Lower leg skin (tissue), 4 donors: ENCODE measurements around the gene LRTM1. TPM values are rescaled to one million over a fixed set of nuclear protein-coding genes. Genes with fewer than 3 reads are reported as not detected.

Experiments used
- DNase-seq, 2 donors: peaks; one replicate each; pipeline ENCODE4 v3.0.0-alpha.2; 2019; ENCODE audit warnings: low spot score in 2 of 2
- H3K4me3 ChIP-seq: fragments of 200-600 bp; sonication (generic); 2 replicates; pipeline ENCODE4 v1.5.1; 2017; ENCODE audit warnings: mild to moderate bottlenecking, low read depth; ENCODE audit not compliant: poor library complexity, severe bottlenecking
- CTCF ChIP-seq, 3 donors: fragments of 450-650 bp; IDR thresholded peaks; one replicate each; pipeline ENCODE4 v1.5.1; 2016; ENCODE audit warnings: antibody characterized with exemption in 3 of 3, mild to moderate bottlenecking in 3 of 3, moderate library complexity in 2 of 3
- POLR2A ChIP-seq, 2 donors: fragments of 450-650 bp; IDR thresholded peaks; one replicate each; pipeline ENCODE4 v1.6.1; 2016 to 2017; ENCODE audit warnings: antibody characterized with exemption in 2 of 2, mild to moderate bottlenecking in 1 of 2, moderate library complexity in 1 of 2
- WGBS, 2 donors: methylation state at CpG; one replicate each; pipeline ENCODE4 v1.1.5; 2018; 5-methylcytosine and 5-hydroxymethylcytosine counted together
- intact Hi-C: fragments of 100-400 bp; cut with DNase I; formaldehyde crosslinking; loops from one replicate; pipeline ENCODE4 v1.15.0; 2023; ENCODE audit warnings: low total_unique reads
- total RNA-seq, 4 donors: library from RNA; depleted of rRNA; stranded (reverse); fragments of >200 nt; gene quantifications; one replicate each; pipeline ENCODE4 v1.1.0, GENCODE V29; 2016

Gene LRTM1
- total RNA-seq, 4 donors from 2014 or later, result not detected

- 63 to 77% methylated on average over 4 of the region's 4 CpGs for WGBS, 2 donors
- DNase-seq, result no peak
- intact Hi-C loops, result no loop called here
- no peak overlapping the region for H3K4me3 ChIP-seq
- no peak for TF ChIP-seq CTCF (IDR thresholded peaks at IDR 0.05)
- no peak for TF ChIP-seq POLR2A (IDR thresholded peaks at IDR 0.05)
These were observed 10.0 kb downstream of the LRTM1 start for GRCh38 chr3:54917862-54918261.

DNA sequence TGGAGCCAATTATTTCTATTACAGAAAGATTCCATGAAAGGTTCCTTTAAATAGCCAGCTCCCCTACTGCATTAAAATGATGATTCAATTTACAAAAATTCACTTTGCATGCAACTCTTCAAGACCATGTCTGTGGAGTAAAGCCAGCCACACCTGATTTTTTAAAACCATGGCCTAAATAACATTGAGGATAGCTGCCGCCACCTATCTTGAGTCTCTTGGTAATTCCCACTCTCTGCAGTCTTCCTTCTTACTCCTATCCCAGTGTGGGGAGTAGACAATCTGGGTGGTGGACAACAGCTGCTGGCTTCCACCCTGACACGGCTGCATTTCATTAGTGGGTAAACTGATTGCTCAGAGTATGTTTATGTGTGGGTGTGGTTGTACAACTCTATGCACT is 10.7 kb downstream of the LRTM1 start:
- no peak for DNase-seq
- H3K4me3 ChIP-seq, result no peak overlapping the region
- WGBS, 2 donors, result 36 to 65% methylated on average over 2 of the region's 2 CpGs
- intact Hi-C loops, result no loop called here
- no peak for TF ChIP-seq POLR2A (IDR thresholded peaks at IDR 0.05)
- TF ChIP-seq CTCF (IDR thresholded peaks at IDR 0.05), result no peak

DNA sequence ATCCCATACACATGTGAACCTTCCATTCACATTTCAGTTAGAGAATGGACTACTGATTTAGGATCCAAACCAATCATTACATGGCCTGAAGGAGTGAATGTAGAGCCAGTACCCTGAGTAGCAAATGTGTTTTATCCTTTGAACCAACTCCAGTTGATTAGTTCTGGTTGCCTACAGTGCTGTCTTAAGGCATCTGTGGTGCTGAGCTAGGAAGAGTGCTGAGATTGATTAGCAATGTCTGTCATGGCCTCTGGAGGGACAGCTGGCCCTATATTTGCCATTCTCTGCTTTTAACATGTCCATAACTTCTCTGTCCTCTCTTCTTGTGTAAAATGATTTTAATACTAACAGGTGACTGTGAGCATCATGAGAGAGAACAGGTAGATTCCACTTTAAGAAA is 11.1 kb downstream of the LRTM1 start:
- no peak overlapping the region for H3K4me3 ChIP-seq
- DNase-seq, result no peak
- intact Hi-C loops, result no loop called here
- TF ChIP-seq CTCF (IDR thresholded peaks at IDR 0.05) (no peak), POLR2A (IDR thresholded peaks at IDR 0.05) (no peak)

DNA sequence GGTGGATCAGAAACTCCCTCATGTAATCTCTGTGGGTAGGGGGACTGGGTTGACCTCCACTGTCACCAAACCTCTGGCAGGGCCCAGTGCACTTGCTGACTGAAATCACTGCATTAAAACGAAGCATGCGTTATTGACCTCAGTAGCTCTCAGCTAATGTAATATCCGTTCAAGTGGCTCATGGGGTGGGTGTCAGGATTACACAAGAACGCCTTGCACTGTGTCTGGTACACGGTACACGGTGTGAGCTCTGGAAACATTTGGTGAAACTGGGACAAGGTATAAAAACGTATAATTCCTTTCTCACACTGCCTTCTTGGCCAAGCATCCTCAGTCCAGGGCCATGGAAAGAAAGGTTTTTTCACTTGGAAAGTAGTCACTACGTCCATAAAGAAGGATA is 11.9 kb downstream of the LRTM1 start:
- intact Hi-C loops, result no loop called here
- no peak for TF ChIP-seq POLR2A (IDR thresholded peaks at IDR 0.05)
- TF ChIP-seq CTCF (IDR thresholded peaks at IDR 0.05), result no peak
- H3K4me3 ChIP-seq, result no peak overlapping the region
- WGBS, 2 donors, result 87 to 88% methylated on average over 8 of the region's 8 CpGs
- no peak for DNase-seq

- WGBS, 2 donors, result 34 to 44% methylated on average over 4 of the region's 4 CpGs
- no peak for DNase-seq
- H3K4me3 ChIP-seq, result no peak overlapping the region
- intact Hi-C loops, result no loop called here
- no peak for TF ChIP-seq CTCF (IDR thresholded peaks at IDR 0.05)
- TF ChIP-seq POLR2A (IDR thresholded peaks at IDR 0.05), result no peak
These were observed 12.7 kb downstream of the LRTM1 start for GRCh38 chr3:54915181-54915580.

- DNase-seq, result no peak
- intact Hi-C loops, result no loop called here
- no peak for TF ChIP-seq POLR2A (IDR thresholded peaks at IDR 0.05)
- no peak for TF ChIP-seq CTCF (IDR thresholded peaks at IDR 0.05)
- WGBS, 2 donors, result 72 to 80% methylated on average over 2 of the region's 2 CpGs
- no peak overlapping the region for H3K4me3 ChIP-seq
These were observed 13.7 kb downstream of the LRTM1 start for GRCh38 chr3:54914180-54914579.
